RWPE1 (cell line): ENCODE data around the gene CBX2.

ENCODE experiments used
- CTCF ChIA-PET: fragments of 350-600 bp; sonication (Branson Sonifier 250); formaldehyde crosslinking; extraction: SDS; loops from one replicate; lab custom pipeline; 2021; lab: Yijun Ruan, JAX
- POLR2A ChIA-PET: fragments of 400-600 bp; formaldehyde crosslinking; extraction: SDS; loops from one replicate; lab custom pipeline; 2020; ENCODE audit warnings: antibody characterized with exemption; ENCODE audit not compliant: low non-redundant PET; lab: Yijun Ruan, JAX
- DNase-seq: peaks from one replicate; pipeline ENCODE4 v3.0.0; 2012; ENCODE audit warnings: low spot score
- H3K27ac ChIP-seq: fragments of 450-650 bp; 2 replicates; pipeline ENCODE4 v1.5.1; 2017
- TF ChIP-seq, protein P1 (sequence below): fragments of 450-650 bp; conservative IDR thresholded peaks from 2 replicates; pipeline ENCODE4 v1.5.1; 2017; ENCODE audit warnings: low read depth, mild to moderate bottlenecking

CBX2 gene

DNA sequence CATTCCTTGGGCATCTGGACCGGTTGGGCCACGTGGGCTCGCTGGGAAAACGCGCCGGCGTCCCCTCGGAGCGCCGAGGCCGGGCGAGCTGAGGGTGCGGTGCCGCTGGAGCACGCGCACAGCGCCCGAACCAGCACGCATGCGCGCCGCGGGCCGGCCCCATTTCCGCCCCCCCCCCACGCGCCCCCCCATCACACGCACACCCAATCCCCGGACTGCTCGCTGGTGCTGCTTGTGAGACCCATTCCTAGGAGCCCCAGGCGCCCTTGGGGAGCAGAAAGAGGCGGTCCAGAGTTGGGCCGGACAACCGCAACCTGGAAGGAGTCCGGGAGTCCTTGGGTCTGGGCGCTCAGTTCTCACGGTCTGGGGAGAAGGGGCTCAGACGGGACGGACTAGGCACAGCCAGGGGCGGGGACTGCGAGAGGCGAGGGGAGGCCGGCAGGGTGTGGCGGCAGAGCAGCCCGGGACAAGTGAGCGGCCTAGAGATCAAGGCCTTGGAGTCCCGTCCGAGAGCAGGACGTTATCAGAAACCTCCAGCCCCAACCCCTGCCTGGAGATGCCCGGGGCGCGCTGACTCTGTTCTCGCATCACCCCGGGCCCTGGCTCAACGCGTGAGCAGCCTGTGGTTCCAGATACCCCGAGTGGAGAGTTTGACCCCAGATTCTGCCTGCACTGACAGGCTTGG is 24.9 kb downstream of the CBX2 start:
- ChIA-PET POLR2A (no interaction called here), CTCF (no interaction called here)
- no peak for DNase-seq
- no peak overlapping the region for H3K27ac ChIP-seq
- TF ChIP-seq, protein P1, sequence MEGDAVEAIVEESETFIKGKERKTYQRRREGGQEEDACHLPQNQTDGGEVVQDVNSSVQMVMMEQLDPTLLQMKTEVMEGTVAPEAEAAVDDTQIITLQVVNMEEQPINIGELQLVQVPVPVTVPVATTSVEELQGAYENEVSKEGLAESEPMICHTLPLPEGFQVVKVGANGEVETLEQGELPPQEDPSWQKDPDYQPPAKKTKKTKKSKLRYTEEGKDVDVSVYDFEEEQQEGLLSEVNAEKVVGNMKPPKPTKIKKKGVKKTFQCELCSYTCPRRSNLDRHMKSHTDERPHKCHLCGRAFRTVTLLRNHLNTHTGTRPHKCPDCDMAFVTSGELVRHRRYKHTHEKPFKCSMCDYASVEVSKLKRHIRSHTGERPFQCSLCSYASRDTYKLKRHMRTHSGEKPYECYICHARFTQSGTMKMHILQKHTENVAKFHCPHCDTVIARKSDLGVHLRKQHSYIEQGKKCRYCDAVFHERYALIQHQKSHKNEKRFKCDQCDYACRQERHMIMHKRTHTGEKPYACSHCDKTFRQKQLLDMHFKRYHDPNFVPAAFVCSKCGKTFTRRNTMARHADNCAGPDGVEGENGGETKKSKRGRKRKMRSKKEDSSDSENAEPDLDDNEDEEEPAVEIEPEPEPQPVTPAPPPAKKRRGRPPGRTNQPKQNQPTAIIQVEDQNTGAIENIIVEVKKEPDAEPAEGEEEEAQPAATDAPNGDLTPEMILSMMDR, result no peak

DNA sequence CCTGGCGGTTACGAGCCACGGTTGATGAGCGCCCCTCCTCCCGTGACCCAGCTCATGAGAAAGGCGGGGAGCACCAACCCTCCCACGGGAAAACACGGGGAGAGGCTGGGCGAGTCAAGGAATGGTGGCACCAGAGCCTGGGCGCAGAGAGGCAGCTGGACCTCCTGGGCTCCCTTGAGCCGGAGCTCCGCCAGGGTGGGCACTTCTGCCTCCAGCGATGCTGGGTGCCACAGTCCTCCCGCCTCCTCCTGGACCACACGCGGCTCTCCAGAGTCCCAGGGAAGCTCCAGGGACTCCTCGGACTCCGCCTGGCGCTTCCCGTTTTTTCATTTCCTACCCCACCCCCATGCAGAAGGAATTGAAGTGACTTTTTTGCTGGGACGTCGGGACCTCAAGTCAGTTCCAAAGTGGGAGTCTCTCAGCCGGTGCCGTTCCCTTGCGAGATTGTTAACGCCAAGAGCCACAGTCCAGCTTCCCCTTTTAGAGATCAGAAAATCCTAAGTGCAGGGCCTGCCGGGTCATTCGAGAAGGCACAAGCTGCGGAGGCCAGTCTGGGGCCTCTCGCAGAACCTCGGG is 25.6 kb downstream of the CBX2 start:
- ChIA-PET CTCF (interaction anchor here (0.6 kb wide), 1 partner anchor 113 kb away, joined by 3 read pairs; no protein-coding TSS in a partner anchor), POLR2A (no interaction called here)
- H3K27ac ChIP-seq, result no peak overlapping the region
- DNase-seq, result no peak
- TF ChIP-seq, protein P1, result no peak

DNA sequence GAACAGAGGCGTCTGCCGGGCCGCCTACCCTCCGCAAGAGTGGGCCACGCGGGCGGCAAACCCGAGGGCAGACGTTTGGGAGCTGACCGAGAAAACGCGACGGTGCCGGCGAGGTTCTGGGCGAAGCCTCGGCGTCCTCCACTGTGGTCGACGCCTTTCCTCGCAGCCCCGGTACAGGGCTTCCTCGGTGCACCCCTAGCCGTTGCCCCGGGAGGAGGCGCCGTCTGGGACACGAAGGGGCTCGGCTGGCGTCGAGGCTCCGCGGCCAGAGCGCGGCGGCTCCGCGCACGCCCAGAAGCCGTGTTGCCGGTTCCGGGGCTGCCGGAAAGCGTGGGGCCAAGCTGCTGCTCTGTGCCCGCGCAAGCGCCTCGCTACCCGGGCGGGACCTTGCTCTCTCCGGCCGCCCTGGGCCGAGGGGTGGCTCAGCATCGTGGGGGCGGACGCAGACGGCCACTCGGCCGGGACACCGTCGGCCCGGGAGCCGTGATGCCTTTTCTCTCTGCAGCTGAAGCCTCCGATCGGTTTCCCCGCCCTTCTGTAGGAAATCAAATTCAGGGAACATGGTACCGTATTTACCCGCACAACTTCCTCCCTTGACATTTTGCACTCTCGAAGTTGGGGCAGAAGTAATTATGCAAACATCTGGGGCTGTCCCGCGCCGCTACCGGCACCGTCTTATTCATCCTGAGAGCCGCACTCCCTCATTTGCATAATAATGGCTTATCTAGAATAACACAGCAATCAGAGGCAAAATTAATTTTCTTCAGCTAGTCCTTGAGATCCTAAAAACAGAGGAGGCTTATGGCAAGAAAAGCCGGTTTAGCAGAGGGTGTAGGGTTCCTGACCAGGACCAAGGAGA is 26.3 kb downstream of the CBX2 start:
- no peak for DNase-seq
- ChIA-PET CTCF (interaction anchor here (0.6 to 1.4 kb wide), 4 partner anchors 14 to 113 kb away, joined by 3 to 5 read pairs (median 4); no protein-coding TSS in a partner anchor), POLR2A (interaction anchor here (0.6 kb wide), 1 partner anchor 58 kb away, joined by 9 read pairs; no protein-coding TSS in a partner anchor)
- H3K27ac ChIP-seq, result no peak overlapping the region
- TF ChIP-seq, protein P1, result no peak

GRCh38 chr17:79804856-79805696 is 27.1 kb downstream of the CBX2 start:
- ChIA-PET CTCF (interaction anchor here (0.6 to 1.7 kb wide), 5 partner anchors 15 to 111 kb away, joined by 3 to 5 read pairs (median 4); no protein-coding TSS in a partner anchor), POLR2A (no interaction called here)
- no peak for DNase-seq
- H3K27ac ChIP-seq, result no peak overlapping the region
- TF ChIP-seq, protein P1, result no peak

DNA sequence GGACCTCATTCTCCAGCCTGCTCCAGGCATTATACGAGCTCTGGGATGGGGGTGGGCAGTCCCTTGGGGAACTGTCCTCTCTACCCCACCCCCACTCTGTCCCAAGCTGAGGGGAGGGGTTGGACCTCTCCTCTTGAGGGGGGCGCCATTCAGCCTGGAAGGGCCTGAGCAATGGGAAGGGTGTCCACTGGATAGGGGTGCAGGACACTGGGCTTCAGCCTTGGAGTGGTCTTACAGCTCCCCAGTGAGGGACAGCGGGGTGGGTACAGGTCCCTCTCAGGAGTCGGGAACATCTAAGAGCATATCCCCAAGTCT is 28.5 kb downstream of the CBX2 start:
- TF ChIP-seq, protein P1, result no peak
- ChIA-PET CTCF (interaction anchor here (0.7 to 1.7 kb wide), 2 partner anchors 29 to 184 kb away, joined by 3 to 5 read pairs; no protein-coding TSS in a partner anchor), POLR2A (no interaction called here)
- DNase-seq, result no peak
- no peak overlapping the region for H3K27ac ChIP-seq
